ENCODE measurements around the gene EID1.

DNA sequence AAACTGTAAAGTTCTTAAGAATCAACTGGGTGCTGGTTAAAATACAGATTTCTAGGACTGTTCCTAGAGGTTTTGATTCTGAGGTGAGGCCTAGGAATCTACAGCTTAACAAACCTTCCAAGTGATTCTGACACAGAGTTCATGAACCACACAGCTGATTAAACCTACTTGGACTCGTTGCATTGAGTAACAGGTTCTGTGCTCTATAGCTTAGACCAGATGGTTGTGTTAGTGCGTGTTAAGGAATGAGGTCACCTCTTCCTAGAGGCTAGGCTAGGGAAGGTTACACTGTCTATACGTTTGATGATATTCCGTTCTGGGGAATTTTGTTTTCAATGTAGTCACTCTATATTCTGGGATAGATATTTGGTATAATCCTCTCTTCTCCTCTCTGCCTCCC lies 21.9 kb downstream of the EID1 start:
- TF ChIP-seq SUZ12 (IDR thresholded peaks at IDR 0.05; ENCODE audit: extremely low read depth, insufficient read depth, insufficient read length): no peak
- TF ChIP-seq ZNF274 (IDR thresholded peaks at IDR 0.05; ENCODE audit: low read depth, low read length): no peak
- TF ChIP-seq YY1 (IDR thresholded peaks at IDR 0.05; ENCODE audit: insufficient read depth, insufficient read length): no peak

Data from NT2/D1 (cell line).